HG03442 (cell line): ENCODE measurements around the gene PGBD4.

Experiments
- ATAC-seq: cut with Tn5 transposase; IDR thresholded peaks from one replicate; pipeline ENCODE4 v1.9.1; 2021; ENCODE audit warnings: mild to moderate bottlenecking, moderate library complexity; ENCODE audit not compliant: unreplicated experiment

PGBD4 gene

GRCh38 chr15:34101366-34102174 lies at the start of gene PGBD4, which contains the start of gene EMC7:
PGBD4 (plus strand) TSS chr15:34102083; CDS start chr15:34102532, 449 bp downstream.
EMC7 (minus strand) TSS chr15:34101862; CDS start chr15:34101839, 23 bp downstream.
- peak; percentile 98 for ATAC-seq

DNA sequence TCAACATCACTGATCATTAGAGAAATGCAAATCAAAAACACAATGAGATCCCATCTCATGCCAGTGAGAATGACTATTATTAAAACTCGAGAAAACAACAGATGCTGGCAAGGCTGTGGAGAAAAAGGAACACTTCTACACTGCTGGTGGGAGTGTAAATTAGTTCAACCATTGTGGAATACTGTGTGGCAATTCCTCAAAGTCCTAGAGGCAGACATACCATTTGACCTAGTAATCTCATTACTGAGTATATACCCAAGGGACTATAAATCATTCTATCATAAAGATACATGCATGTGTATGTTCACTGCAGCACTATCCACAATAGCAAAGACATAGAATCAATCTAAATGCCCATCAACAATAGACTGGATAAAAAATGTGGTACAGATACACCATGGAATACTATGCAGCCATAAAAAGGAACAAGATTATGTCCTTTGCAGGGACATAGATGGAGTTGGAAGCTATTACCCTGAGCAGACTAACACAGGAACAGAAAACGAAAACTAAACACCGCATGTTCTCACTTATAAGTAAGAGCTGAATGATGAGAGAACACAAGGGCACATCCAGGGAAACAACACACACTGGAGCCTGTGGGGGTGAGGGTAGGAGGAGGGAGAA lies 47.7 kb upstream of the PGBD4 start:
- no peak for ATAC-seq

GRCh38 chr15:34055868-34056595 lies 45.9 kb upstream of the PGBD4 start:
- no peak for ATAC-seq

- no peak for ATAC-seq
Measured at GRCh38 chr15:34056911-34057310, 45.0 kb upstream of the PGBD4 start.

GRCh38 chr15:34059476-34059875 lies 42.4 kb upstream of the PGBD4 start:
- ATAC-seq = no peak

DNA sequence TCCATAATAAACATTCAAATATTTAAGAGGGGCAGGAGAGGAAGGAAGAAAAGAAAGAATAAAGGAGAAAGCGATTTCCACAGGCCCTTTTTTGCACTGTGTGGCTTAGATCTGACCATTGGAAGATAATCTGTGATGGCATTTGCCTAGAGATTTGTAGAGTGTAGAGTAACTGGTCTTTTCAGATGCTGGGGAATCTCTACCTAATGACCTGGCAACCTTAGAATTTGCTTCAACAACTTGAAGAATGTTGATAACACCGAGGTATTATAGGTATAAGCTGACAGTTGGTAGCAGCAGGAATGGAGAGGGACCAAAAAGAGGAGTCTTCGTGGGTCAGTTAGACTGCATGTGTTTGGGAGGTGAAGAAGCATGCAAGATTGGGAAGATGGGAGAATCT lies 41.9 kb upstream of the PGBD4 start:
- no peak for ATAC-seq

DNA sequence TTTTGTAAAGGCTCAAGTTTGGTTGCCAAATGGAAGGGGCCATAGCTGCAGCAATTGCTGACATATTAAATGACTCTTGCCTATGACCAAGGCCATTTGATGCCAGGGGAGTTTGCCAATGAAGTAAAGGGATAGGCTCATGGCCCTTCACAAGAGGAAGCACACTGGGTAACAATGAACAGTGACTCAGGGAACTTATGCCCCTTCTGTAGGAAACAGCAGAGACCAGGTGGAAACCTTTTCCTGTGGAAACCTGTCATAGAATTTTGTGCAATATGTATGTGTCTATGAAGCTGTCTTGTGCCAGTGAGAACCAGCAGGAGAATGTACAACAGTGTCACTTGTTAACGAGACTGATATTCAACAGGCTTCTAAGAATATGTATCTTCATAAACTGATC lies 37.4 kb upstream of the PGBD4 start:
- no peak for ATAC-seq

DNA sequence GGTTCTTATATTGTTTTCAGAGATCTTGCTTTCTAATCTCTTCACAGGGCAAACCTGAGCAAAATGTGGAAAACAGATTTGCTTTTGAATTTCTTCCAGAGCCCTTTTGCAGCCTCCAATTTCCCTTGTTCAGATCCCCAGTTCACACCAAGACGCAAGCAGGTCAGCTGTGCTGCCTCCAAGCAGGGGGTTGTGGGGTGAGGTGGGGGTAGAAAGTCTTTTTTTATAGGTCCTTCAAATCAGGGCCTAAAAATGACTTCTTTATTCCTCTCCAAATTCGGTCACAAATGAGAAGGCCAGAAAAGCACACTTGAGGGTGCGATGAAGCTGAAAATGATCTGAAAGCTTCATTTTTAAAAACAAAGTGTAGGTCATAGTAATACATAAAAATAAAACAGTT lies 36.6 kb upstream of the PGBD4 start:
- ATAC-seq = no peak

DNA sequence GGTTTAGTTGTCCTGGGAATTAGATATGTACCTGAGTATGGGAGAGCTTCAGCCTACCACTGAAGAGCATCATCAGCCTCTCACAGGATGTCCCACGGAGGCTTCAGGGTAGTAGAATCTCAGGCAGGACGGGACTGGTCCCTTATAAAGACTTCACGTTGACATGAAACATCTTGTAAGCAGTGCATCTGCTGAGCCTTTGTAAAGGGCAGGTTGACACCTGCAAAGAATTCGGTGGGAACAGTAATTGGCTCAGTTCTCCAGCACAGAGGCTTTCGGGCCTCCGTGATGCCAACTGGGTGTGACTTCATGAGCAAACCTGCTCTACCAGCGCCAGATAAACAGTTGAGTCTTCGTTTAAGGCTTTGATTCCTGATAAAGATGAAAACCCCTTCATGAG lies 35.9 kb upstream of the PGBD4 start:
- no peak for ATAC-seq

DNA sequence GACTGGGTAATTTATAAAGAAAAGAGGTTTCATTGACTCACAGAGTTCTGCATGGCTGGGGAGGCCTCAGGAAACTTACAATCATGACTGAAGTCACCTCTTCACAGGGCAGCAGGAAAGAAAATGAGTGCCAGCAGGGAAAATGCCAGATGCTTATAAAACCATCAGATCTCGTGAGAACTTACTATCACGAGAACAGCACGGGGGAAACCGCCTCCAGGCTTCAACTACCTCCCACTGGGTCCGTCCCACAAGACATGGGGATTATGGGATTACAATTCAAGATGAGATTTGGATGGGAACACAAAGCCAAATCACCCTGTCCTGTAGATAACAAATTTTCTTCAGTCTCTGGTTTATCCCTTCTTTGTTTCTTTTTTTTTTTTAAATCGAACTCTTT lies 31.9 kb upstream of the PGBD4 start:
- ATAC-seq = no peak

GRCh38 chr15:34076785-34077184 lies 25.1 kb upstream of the PGBD4 start:
- no peak for ATAC-seq

GRCh38 chr15:34078900-34079299 lies 23.0 kb upstream of the PGBD4 start:
- ATAC-seq = no peak

GRCh38 chr15:34079904-34080303 lies 22.0 kb upstream of the PGBD4 start:
- no peak for ATAC-seq

- ATAC-seq = no peak
Measured at GRCh38 chr15:34084086-34084485, 17.8 kb upstream of the PGBD4 start.

GRCh38 chr15:34085746-34086145 lies 16.1 kb upstream of the PGBD4 start:
- ATAC-seq = no peak

- no peak for ATAC-seq
Measured at GRCh38 chr15:34099914-34100313, 2.0 kb upstream of the PGBD4 start.

DNA sequence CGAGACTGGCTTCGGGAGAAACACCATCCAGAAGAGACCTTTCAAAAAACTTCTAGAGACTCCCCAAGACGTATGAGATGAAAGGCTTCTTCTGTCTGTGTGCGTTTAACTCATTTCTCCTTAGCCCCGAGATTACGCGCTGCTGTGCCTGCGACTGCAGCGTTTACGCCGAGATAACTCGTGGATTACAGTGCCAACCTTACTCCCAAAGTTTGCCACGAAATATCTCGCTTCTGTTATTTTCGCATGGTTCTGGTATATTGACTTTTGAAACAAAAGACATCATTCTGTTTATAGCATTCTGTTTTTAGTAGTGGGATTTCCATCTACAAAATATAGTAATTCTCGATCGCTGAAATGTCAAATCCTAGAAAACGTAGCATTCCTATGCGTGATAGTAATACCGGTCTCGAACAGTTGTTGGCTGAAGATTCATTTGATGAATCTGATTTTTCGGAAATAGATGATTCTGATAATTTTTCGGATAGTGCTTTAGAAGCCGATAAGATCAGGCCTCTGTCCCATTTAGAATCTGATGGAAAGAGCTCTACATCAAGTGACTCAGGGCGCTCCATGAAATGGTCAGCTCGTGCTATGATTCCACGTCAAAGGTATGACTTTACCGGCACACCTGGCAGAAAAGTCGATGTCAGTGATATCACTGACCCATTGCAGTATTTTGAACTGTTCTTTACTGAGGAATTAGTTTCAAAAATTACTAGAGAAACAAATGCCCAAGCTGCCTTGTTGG lies 467 bp downstream of the PGBD4 start:
- ATAC-seq = no peak

- no peak for ATAC-seq
Measured at GRCh38 chr15:34106423-34106822, 4.5 kb downstream of the PGBD4 start.

GRCh38 chr15:34107315-34107714 lies 5.4 kb downstream of the PGBD4 start:
- ATAC-seq = no peak

DNA sequence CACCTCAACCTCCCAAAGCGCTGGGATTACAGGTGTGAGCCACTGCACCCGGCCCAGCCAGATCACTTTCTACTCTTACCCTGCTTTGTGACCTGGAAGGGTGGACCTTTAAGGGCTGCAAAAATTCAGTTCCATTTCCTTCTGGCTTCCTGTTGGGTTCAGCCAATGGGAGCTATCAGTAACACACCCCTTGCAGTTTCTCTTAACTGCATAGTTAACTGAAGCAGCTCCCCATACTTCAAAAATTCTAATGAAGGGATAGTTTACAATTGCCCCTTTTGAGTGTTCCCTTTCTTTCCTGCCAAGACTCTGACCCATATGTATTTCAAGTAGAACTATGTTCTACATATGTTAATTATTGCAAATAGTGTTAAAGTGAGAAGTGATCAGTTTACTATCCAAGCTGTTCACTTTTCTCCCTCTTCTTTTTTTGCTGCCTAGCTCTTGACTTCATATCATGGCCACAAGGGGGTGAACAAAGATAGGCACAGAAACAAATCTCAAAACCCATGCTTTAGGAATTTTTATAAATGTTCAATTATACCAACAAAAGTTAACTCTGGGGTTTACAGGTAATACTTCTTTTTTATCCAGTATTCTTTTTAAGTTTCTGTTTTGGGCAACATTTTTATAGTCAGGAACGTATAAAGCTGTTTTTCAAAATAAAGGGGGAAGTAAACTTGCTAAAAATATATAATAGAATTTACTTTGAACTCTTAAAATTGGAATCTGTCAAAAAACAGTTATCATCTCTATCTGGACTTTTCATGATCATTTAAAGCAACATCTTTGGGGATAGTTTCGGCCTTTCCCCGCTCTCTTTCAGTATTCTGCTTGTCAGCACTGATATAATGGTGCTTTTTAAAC lies 8.1 kb downstream of the PGBD4 start:
- no peak for ATAC-seq
